Stromal cell of bone marrow (primary cell): ENCODE results near the gene CTAG1B.
"Not testable (repeated sequence)": the region's sequence is repeated elsewhere in the genome, so short reads cannot be mapped to it uniquely, and the experiment has no call there.

Experiments
- DNase-seq: peaks from one replicate; pipeline ENCODE4 v3.0.0-alpha.2; 2012; ENCODE audit warnings: low read depth

Gene CTAG1B

DNA sequence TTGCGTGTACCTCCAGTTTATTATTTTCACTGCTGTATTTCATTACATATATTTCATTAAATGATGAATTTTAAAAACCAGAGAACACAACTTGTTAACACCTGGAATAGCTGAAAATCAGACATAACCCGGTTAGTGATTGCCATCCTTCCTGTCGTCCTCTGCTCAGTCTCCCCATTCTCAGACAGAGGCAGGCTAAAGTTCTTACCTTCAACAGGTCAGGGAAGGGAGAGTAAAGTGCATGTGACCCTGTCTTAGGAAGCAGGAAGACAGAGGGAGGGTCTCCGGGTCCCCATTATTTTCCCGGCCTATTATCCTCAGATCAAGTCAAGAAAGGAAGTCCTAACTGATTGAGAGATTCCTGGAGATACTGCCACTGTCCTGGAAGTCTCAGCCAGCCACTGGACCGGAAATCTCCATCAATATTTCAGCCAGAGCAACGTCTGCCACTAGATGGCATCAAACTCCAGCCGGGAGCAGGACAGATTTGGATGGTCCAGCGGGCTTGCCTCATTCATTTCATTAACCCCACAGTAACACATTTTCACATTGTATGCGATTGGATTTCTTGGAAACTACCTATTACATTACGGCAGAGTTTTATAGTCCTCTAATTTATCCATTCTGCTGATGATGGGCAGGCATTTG lies 1.8 kb upstream of the CTAG1B start:
- not testable (repeated sequence) for DNase-seq

DNA sequence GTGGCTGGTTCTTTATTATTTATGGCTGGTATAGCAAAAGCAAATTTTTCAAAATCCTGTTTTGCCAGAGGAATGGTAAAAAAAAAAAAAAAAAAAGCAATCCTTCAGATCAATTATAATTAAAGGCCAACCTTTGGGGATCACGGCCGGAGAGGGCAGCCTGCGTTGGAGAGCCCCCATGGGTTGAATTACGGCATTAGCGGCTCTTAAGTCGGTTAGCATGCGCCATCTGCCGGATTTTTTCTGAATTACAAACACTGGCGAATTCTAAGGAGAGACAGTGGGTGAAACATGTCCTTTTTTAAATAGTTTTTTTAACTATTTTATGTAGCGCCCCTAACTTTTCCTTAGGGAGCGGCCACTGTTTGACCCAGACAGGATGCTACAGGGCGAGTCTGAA lies 5.5 kb downstream of the CTAG1B start:
- not testable (repeated sequence) for DNase-seq

DNA sequence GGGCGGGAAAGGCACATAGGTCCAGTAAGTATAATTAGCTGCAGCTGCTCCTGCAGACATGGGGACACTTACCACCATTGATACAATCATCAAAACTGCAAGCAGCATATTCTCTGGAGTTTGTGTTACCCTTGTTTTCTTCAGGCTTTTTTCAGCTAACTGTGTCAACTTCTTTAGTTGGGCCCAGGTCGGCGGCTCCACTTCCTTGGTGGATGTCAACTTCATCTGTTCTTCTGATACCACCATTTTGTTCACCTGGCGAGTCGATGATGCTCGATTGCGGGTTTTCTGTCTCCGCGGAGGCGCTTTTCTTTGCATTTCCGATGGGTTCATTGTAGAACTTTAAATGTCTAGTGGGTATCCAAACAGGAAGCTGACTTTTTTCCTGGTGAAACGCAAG lies 7.9 kb downstream of the CTAG1B start:
- DNase-seq: not testable (repeated sequence)

DNA sequence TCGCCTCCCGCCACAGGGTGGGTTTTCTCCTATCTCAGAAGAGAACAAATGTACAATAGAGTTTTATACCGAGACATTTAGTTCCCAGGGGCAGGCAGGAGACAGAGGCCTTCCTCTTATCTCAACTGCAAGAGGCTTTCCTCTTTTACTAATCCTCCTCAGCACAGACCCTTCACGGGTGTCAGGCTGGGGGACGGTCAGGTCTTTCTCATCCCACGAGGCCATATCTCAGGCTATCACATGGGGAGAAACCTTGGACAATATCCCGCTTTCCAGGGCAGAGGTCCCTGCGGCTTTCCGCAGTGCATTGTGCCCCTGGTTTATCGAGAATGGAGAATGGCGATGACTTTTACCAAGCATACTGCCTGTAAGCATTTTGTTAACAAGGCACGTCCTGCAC lies 10.3 kb downstream of the CTAG1B start:
- DNase-seq: not testable (repeated sequence)

DNA sequence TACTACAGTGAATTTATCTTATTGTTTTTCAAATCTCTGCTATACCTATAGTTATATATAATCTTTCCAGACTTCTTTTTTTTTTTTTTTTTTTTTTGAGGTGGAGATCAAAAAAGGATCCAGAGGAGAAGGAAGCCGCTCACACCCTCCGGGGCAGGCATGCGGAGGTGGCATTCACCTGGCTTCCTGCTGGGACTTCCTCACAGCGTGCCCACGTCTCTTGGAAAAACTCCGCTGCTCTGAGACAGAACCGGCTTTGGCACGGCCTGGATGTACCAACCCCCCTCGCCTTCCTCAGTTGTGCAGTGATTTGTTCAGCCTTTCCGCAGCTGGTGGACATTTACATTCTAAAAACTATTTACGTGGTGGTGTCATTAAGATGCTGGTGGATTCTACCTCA lies 11.1 kb downstream of the CTAG1B start:
- DNase-seq: not testable (repeated sequence)

DNA sequence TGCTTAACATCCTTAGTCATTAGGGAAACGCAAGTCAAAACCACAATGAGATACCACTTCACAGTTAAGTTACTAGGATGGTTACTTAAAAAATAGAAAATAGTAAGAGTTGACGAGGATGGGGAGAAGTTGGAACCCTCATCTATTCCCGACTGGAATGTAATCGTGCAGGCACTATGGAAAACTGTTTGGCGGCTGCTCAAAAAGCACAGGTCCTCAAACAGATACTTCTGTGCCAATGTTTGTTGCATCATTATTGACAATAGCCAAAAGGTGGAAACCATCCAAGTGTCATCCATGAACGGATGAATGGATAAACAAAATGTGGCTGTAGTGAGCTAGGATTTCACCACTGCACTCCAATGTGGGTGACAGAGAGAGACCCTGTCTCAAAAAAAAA lies 11.7 kb downstream of the CTAG1B start:
- DNase-seq: no peak

DNA sequence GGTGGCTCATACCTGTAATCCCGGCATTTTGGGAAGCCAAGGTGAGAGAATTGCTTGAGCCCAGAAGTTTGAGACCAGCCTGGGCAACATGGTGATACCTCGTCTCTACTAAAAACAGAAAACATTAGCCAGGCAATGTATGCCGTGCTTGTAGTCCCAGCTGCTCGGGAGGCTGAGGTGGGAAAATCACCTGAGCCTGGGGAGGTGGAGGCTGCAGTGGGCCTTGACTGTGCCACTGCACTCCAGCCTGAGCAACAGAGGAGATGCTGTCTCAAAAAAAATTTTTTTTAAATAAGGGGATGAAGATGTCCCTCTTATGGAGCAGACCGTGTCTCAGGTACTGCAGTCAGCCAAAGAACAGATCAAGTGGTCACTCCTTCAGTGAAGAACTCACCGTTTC lies 13.5 kb downstream of the CTAG1B start:
- no peak for DNase-seq

DNA sequence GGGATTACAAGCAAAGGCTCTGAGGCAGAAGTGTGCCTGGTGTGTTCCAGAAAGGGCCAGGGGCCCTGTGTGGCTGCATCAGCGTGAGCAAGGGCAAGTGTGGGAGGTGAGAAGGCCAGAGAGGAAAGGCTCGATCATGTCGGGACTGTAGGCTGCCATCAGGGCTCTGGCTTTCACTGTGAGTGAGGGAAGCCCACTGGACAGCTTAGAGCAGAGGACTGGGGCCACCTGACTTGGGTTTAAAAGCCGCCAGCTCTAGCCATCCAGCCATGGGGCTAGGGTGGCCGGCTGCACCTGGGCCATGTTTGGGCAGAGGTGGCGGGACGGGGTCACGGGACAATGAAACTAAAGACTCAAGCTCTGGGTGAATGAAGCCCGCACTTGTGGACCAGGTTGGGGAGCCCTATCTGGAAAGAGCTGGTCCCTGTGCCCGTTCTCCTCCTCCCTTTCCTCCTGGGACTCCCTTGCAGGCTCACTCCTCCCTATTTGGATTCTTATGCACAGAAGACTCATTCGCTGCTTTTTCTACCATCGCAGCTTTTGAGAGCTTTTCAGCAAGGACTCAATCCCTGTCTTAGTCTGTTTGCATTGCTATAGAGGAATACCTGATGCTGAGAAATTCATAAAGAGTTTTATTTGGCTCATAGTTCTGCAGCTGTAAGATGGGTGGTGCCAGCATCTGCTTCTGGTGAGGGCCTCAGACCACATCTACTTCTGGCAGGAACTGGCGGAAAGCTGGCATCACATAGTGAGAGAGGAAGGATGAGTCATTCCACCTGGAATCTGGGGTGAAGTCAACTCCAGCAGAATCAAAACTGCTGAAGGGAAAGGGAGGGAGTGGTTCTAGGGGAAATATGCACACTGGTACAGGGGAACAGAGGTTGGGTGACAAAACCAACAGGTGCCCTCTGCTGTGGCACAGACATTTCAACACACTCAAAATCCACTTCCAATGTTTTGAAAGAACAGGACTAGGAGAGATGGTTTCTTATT lies 15.3 kb downstream of the CTAG1B start:
- DNase-seq: peak; percentile 37

DNA sequence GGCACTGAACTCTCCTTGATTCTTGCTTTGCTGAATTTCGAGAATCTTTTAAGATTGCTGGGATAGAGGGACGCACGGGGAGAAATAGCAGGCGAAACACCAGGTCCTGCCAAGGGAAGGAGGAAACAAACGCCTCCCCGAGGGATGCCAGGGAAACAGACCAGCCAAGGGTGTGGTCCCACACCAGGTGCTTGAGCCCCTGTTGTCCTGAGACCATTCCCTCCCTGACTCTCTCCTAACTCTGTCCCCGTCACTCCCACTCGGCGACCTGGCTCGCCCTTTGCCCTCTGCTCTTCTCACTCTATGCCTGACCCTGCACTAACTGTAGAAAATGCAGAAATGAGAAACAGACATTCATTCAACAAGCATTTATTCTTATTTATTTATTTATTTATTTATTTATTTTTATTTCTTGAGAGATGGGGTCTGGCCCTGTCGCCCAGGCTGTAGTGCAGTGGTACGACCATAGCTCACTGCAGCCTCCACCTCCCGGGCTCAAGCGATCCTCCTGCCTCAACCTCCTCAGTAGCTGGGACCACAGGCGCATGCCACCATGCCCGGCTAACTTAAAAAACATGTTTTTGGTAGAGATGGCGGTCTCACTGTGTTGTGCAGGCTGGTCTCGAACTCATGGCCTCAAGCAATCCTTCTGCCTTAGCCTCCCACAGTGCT lies 16.2 kb downstream of the CTAG1B start:
- DNase-seq: no peak

DNA sequence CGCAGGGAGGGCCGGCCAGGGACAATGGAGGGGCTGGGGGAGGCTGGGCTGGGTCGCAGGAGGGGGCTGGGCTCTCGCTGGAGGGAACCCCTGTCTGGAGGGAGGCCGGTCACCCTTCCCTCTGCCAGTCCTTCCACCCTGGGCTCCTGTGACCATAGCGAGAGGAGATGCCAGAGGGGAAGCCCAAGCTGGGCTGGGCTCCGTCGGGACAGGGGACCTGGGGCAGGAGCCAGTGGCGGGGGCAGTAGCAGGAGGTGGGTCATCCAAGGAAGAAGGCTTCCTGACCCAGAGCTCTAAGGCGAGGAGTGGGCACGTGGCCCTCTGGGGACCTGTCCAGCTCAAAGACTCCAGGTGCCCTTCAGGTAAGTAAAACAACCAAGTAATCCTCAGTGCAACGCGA lies 16.9 kb downstream of the CTAG1B start:
- no peak for DNase-seq

DNA sequence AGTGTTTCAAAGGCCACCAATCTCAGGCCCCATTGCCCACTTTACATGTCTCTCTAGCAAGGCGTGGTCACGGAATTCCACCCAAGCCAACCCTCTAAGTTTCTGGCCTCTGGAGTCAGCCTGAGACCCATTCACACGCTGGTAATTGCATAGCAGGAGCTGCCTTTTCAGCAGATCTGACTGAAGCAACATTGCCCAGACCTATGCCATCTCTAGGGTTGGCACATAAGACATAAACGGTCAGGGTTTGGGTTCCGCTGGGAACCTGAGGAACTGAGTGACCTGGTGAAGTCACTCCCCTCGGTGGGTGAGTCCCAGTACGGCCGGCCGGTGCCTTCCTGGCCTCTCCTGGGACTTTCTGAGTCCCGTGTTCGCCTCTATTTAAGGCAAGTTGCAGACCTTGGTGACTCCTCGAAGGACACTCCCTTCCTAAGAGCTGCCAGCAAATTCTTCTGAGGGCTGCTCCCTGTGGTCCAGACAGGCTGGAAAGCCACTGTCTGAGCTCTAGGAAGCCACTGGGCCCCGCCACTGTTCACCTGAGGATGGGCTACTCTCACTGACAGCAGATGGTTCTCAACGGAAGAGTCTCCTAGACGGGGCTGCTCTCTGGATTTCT lies 18.2 kb downstream of the CTAG1B start:
- DNase-seq: no peak

DNA sequence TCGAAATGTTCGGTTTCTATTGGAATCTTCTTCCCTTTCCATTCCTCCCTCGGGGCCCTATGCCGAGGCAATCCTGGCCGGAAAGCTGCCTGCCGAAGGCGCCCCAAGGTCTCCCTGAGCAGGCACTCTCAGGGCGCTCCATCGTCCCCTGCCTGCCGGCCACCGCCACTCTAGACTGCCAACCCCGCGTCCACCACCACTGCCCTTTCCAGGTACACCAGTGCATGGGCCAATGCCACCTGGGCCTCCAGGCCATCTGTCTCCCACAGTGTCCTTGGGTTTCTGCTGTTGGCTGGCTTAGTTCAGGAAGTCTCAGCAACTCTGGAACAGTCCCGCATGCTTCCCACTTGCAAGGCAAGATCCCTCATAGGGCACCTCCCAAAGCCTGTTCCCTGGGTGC lies 19.6 kb downstream of the CTAG1B start:
- no peak for DNase-seq

DNA sequence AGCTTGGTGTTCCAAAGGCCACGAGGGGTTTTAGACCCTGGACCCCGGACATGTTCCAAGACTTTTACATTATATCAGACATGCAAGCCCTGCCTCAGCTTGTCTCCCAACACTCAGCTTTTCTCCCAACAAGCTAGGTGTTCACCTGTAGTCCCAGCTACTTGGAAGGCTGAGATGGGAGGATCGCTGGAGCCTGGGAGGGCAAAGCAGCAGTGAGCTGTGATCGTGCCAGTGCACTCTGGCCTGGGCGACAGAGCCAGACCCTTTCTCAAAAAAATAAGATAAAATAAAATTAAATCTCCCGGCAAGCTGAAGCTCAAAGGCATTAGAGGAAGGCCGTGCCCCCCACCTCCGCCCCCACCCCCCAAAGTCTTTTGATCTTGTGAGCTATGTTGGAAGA lies 20.4 kb downstream of the CTAG1B start:
- DNase-seq: no peak

DNA sequence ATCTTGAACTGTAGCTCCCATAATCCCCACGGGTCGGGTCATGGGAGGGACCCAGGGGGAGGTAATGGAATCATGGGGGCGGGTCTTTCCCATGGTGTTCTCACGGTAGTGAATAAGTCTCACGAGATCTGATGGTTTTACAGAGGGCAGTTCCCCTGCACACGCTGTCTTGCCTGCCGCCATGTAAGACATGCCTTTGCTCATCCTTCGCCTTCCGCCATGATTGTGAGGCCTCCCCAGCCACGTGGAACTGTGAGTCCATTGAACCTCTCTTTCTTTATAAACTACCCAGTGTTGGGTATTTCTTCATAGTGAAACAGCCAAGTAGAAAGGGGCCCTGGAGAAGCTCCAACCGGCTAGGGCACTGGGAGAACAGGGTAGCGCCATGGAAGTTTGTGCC lies 21.9 kb downstream of the CTAG1B start:
- no peak for DNase-seq

DNA sequence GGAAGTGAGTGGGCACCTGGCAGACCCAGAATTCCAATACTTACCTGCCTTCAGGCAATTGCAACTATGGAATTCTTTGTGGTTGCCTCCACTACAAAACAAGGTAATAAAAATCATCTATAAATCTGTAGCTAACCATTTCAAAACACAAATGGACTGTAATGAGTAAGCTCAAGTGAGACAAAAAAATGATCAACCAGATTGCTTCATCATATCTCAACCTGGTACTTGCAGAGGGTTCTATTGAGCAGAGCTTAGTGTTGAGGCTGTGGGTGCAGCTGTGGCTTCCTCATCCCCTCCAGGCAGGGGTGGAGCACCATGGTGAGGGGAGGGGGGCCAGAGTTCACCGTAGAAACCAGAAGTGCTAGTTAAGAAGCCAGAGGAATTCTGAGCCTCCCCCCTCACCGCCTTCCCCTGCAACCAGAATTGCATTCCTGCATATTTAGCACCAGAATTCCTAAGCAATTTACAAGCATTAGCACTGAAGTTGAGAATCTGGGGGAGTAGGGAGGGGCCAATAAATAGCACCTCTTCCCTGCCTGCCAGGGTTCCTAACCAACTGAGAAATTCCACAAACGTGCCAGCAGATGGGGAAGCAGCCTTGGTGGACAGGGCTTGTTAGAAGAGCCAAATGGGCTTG lies 22.7 kb downstream of the CTAG1B start:
- no peak for DNase-seq

DNA sequence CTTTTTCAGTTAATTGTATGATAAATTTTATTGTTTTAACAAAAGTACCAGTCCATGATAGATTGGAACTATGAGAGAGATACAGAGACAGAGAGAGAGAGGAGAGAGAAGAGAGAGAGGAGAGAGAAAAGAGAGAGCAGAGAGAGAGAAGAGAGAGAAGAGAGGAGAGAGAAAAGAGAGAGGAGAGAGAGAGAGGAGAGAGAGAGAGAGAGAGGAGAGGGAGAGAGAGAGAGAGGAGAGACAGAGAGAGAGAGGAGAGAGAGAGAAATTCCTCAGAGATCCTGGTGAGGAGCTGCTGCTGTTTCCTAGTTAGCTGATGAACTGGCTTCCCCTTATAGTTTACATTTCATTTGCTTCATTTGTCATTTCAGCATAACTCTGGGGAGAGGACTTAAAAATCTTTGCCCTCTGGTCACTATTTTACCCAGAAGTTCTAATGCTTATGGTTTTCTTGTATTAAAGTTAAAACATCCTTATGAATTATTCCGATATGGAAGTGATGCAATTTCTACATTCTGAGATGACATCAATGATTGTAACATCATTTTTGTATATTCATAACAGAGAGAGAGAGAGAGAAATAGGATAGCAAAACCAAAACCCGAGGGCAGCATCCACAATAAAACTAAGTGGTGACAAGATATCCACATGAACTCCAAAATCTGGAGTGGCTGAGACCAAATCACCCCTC lies 23.4 kb downstream of the CTAG1B start:
- DNase-seq: no peak

DNA sequence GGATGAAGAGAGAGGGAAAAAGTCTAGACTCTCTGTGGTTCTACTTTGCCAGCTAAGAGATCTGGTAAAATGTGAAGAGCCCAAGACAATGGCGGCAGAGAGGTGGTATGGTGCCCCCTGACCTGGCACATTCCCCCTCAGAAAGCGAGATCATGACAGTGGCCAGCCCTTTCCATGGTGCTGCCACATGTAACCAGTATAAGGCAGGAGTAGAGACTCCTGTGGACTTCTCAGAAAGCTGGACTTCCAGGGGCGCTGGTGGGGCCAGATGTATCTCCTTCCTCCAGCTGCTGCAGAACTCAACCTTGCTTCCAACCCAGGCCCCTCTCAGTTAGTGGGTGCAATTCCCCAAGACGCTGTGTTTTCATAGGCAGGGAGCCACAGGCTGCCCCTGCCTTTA lies 24.6 kb downstream of the CTAG1B start:
- DNase-seq: no peak

DNA sequence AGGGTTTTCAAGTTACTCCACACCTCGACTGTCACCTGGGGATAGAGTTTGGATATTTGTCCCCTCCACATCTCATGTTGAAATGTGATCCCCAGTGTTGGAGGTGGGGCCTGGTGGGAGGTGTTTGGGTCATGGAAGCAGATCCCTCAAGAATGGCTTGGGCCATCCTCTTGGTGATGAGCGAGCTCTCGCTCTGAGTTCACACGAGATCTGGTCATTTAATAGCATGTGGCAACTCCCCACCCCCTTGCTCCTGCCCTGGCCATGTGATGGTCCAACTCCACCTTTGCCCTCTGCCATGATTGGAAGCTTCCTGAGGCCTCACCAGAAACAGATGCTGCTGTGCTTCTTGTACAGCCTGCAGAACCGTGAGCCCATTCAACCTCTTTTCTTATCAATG lies 25.9 kb downstream of the CTAG1B start:
- DNase-seq: no peak

DNA sequence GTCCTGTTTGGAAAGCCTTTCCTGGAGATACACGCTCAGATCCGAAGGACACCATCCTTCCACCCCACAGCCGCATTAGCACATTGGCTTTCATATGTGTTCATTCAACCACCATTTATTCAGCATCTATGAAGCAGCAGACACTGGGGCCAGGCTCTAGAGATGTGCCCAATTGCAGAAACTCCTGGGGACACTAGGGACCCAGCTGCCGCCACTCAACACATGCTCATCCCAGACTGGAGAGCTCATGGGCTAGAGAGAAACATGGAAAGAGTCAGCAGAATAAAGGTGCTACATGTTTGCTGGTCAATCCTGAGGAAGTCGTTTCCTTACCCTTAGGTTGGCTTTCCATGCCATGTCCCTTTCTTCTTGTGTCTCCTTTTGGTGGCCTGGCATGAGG lies 26.6 kb downstream of the CTAG1B start:
- DNase-seq: no peak

DNA sequence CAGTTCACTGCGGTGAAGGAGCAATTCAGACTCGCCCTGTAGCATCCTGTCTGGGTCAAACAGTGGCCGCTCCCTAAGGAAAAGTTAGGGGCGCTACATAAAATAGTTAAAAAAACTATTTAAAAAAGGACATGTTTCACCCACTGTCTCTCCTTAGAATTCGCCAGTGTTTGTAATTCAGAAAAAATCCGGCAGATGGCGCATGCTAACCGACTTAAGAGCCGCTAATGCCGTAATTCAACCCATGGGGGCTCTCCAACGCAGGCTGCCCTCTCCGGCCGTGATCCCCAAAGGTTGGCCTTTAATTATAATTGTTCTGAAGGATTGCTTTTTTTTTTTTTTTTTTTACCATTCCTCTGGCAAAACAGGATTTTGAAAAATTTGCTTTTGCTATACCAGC lies 28.7 kb downstream of the CTAG1B start:
- DNase-seq: not testable (repeated sequence)

DNA sequence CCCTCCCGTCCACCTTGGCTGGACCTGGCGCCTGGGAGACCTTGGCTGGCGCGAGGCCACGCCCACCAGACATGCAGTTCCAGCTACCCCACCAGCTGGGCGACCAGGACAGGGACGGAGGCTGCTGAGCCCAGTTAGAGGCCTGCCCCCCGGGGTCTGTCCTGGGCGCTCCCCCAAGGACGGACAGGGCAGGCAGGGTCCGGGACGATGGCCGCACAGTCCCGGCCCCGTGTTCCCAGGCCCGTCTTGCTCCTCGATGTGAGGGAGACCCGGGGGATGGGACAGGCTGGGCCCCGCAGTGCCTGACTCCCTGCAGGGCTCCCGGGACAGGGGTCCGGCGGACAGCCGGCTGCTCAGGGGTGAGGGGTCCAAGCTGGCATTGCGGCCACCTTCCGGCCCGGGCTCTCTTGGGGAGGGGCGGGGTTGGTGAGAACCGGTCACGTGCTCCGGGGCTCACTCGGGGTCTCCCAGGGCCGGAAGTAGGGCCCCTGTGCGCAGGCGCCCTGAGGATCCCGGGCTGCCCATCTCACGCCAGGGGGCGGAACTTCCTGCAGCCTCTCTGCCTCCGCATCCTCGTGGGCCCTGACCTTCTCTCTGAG lies 34.4 kb downstream of the CTAG1B start, which contains the start of gene CTAG1A:
Gene CTAG1A, plus strand, starts transcription at position 549 of the 599 bp plus-strand sequence. CDS start 74 bp downstream, outside the sequence.
- DNase-seq: not testable (repeated sequence)
